K562 (cell line): Measurements from ENCODE around the gene TMEM158. TPM values are rescaled to one million over a fixed set of nuclear protein-coding genes. Genes with fewer than 3 reads are reported as not detected.

Source experiments
- ATAC-seq: fragments of 200-7000 bp; cut with Tn5 transposase; 3 replicates; pipeline ENCODE4 v1.9.1; 2020; ENCODE audit warnings: moderate library complexity
- BruUV-seq: library from RNA; stranded (reverse); fragments of 400-500 nt; replicated peaks from 2 replicates; lab custom pipeline; 2021; lab: Mats Ljungman, UMichigan
- CTCF ChIA-PET: fragments of 300-600 bp; formaldehyde crosslinking; extraction: SDS; loops from one replicate; lab custom pipeline; 2021; ENCODE audit warnings: low intra/inter-chr PET ratio; lab: Yijun Ruan, JAX
- POLR2A ChIA-PET: fragments of 300-600, 350-650 bp; sonication (Branson Sonifier 250); formaldehyde crosslinking; extraction: SDS; loops from one replicate; lab custom pipeline; 2021; ENCODE audit warnings: antibody characterized with exemption, inconsistent platforms; lab: Yijun Ruan, JAX
- DNase-seq, 4 experiments: peaks; one replicate each; pipeline versions ENCODE4 v3.0.0 to v3.0.0-alpha.2; 2011 to 2018; ENCODE audit warnings: low spot score in 3 of 4, mixed read lengths in 3 of 4; ENCODE audit errors: extremely low read depth in 1 of 4
- FAIRE-seq: peaks from 2 replicates; lab custom pipeline; 2011; peaks lifted over from hg19 to GRCh38; lab: Jason Lieb, UNC
- H2AFZ ChIP-seq: 2 replicates; pipeline ENCODE4 v1.6.0; 2011; ENCODE audit warnings: low read depth, low read length, control low read depth, inconsistent platforms
- H3K27ac ChIP-seq: fragments of 200-600 bp; 3 replicates; pipeline ENCODE4 v1.8.0; 2011; ENCODE audit warnings: low read depth, mild to moderate bottlenecking, control low read depth, inconsistent platforms, low read length, moderate library complexity, mixed read lengths; ENCODE audit errors: extremely low read depth
- H3K27me3 ChIP-seq, 2 experiments: fragments of 300-600 bp in 1 of 2; 2 replicates in 1 of 2; 3 replicates in 1 of 2; pipeline versions ENCODE4 v1.6.0 to v1.8.0; 2011; ENCODE audit warnings: inconsistent platforms in 2 of 2, low read length in 2 of 2, mild to moderate bottlenecking in 1 of 2, mixed read lengths in 1 of 2, moderate library complexity in 1 of 2; ENCODE audit not compliant: control insufficient read depth in 2 of 2, insufficient read depth in 2 of 2
- H3K36me3 ChIP-seq: fragments of 300-600 bp; 3 replicates; pipeline ENCODE4 v1.8.0; 2011; ENCODE audit warnings: mild to moderate bottlenecking, low read length, inconsistent platforms; ENCODE audit not compliant: control insufficient read depth, insufficient read depth
- H3K4me1 ChIP-seq, 2 experiments: fragments of 200-600 bp in 1 of 2; replicated peaks in 1 of 2; 2 replicates in 1 of 2; 3 replicates in 1 of 2; pipeline versions ENCODE4 v1.5.1 to v1.8.0; 2011; ENCODE audit warnings: inconsistent platforms in 2 of 2, low read length in 2 of 2, mild to moderate bottlenecking in 1 of 2, mixed read lengths in 1 of 2, moderate library complexity in 1 of 2; ENCODE audit not compliant: control insufficient read depth in 2 of 2, insufficient read depth in 2 of 2
- H3K4me2 ChIP-seq: 2 replicates; pipeline ENCODE4 v1.6.1; 2011; ENCODE audit warnings: low read length, control low read depth, inconsistent platforms, mixed read lengths; ENCODE audit not compliant: insufficient read depth
- H3K4me3 ChIP-seq: fragments of 200-600 bp; sonication (generic), shearing (Covaris generic); 2 replicates; pipeline ENCODE4 v1.5.1; 2016; ENCODE audit warnings: control low read depth, inconsistent platforms
- H3K79me2 ChIP-seq: fragments of 200-600 bp; 3 replicates; pipeline ENCODE4 v1.8.0; 2011; ENCODE audit warnings: low read length, inconsistent platforms; ENCODE audit not compliant: control insufficient read depth, insufficient read depth
- H3K9ac ChIP-seq, 2 experiments: 2 replicates each; pipeline versions ENCODE4 v1.6.0 to v1.6.1; 2011; ENCODE audit warnings: low read depth in 2 of 2, low read length in 2 of 2, control low read depth in 1 of 2, inconsistent platforms in 1 of 2, mild to moderate bottlenecking in 1 of 2, mixed read lengths in 1 of 2; ENCODE audit not compliant: insufficient read depth in 1 of 2
- H3K9me1 ChIP-seq: one replicate; pipeline ENCODE4 v1.6.0; 2011; ENCODE audit warnings: inconsistent platforms, mild to moderate bottlenecking, low read length, moderate library complexity; ENCODE audit not compliant: control insufficient read depth, insufficient read depth
- H3K9me3 ChIP-seq: replicated peaks from 2 replicates; pipeline ENCODE4 v1.5.1; 2011; ENCODE audit warnings: low read depth, low read length, inconsistent platforms; ENCODE audit not compliant: control insufficient read depth, insufficient read depth
- H4K20me1 ChIP-seq: replicated peaks from 2 replicates; pipeline ENCODE4 v1.6.1; 2011; ENCODE audit warnings: low read length, inconsistent platforms, mixed read lengths; ENCODE audit not compliant: control insufficient read depth, insufficient read depth
- ARNT ChIP-seq, 2 experiments: fragments of 450-650 bp; IDR thresholded peaks; 2 replicates each; pipeline ENCODE4 v1.6.1; 2016; ENCODE audit warnings: mild to moderate bottlenecking in 1 of 2
- EGR1 ChIP-seq: fragments of 450-650 bp; conservative IDR thresholded peaks from 2 replicates; pipeline ENCODE4 v1.6.1; 2017; ENCODE audit warnings: mild to moderate bottlenecking
- FOSL1 ChIP-seq: fragments of 200-800 bp; sonication (Bioruptor generic); conservative IDR thresholded peaks from 2 replicates; pipeline ENCODE4 v1.6.1; 2016; ENCODE audit warnings: missing genetic modification characterization, missing compliant biosample characterization
- NR2F6 ChIP-seq: fragments of 450-650 bp; formaldehyde crosslinking; IDR thresholded peaks from 2 replicates; pipeline ENCODE4 v1.4.0; 2020; ENCODE audit warnings: mild to moderate bottlenecking
- TBP ChIP-seq: optimal IDR thresholded peaks from 2 replicates; pipeline ENCODE3; 2011; ENCODE audit warnings: low read depth, low read length, improper control_type of control experiment
- U2AF1 ChIP-seq: fragments of 200-400 bp; formaldehyde crosslinking; optimal IDR thresholded peaks from 2 replicates; pipeline ENCODE3; 2017; ENCODE audit warnings: mild to moderate bottlenecking, low read depth, low read length, moderate library complexity
- WGBS: fragments of 100-300 bp; shearing (Covaris generic); methylation state at CpG from one replicate; pipeline ENCODE4 v1.1.6; 2016; ENCODE audit warnings: low coverage, mixed read lengths; ENCODE audit not compliant: insufficient coverage; ENCODE audit errors: missing lambda C conversion rate; 5-methylcytosine and 5-hydroxymethylcytosine counted together
- in situ Hi-C: fragments of 300-500 bp; cut with MboI; formaldehyde crosslinking; loops from 4 replicates; pipeline ENCODE4 v1.15.0; 2018; ENCODE audit warnings: inconsistent platforms, mixed read lengths
- intact Hi-C: fragments of 100-400 bp; cut with micrococcal nuclease; formaldehyde crosslinking; loops from 2 replicates; pipeline ENCODE4 v1.14.2; 2022
- polyA plus RNA-seq, 8 experiments: library from polyadenylated mRNA; depleted of rRNA in 4 of 8; stranded (reverse) in 5 of 8; unstranded in 3 of 8; fragments of >200 nt; fragmentation: Nextera tagmentation in 2 of 8; fragmentation: Illumina TruSeq in 1 of 8; extraction: Ambion mirVana in 2 of 8; extraction: Trizol in 1 of 8; gene quantifications; 2 replicates each; pipeline versions ENCODE4 v1.2.1 to v1.2.3, GENCODE V29; 2011 to 2014; ENCODE audit warnings: inconsistent platforms in 1 of 8, missing spikeins in 1 of 8
- total RNA-seq, 7 experiments: library from RNA; depleted of rRNA in 6 of 7; stranded (reverse); fragments of >200 nt in 6 of 7; fragmentation: Illumina TruSeq in 2 of 7; extraction: Trizol in 2 of 7; gene quantifications; 2 replicates each; pipeline versions ENCODE4 v1.2.1 to v1.2.3, GENCODE V29; 2011 to 2021; ENCODE audit warnings: low replicate concordance in 1 of 7
- TF ChIP-seq, protein P1 (sequence below), 2 experiments: IDR thresholded peaks; 2 replicates each; pipeline ENCODE4 v1.6.1; 2011; ENCODE audit warnings: borderline replicate concordance in 1 of 2, control low read depth in 1 of 2, low read depth in 1 of 2, low read length in 1 of 2, mild to moderate bottlenecking in 1 of 2, mixed read lengths in 1 of 2, moderate library complexity in 1 of 2; ENCODE audit not compliant: insufficient read depth in 1 of 2, insufficient read length in 1 of 2, poor library complexity in 1 of 2, severe bottlenecking in 1 of 2; ENCODE audit errors: extremely low read depth in 1 of 2
- TF ChIP-seq, protein P2 (sequence below): sonication (generic); formaldehyde crosslinking; IDR thresholded peaks from 2 replicates; pipeline ENCODE4 v1.8.1; 2023; ENCODE audit warnings: mild to moderate bottlenecking, missing genetic modification reagents
- TF ChIP-seq, protein P3 (sequence below), 3 experiments: IDR thresholded peaks in 2 of 3; conservative IDR thresholded peaks in 1 of 3; 2 replicates each; pipeline ENCODE4 v1.5.1; 2011 to 2012; ENCODE audit warnings: low read length in 3 of 3, mild to moderate bottlenecking in 3 of 3, control low read depth in 2 of 3, improper control_type of control experiment in 1 of 3, inconsistent platforms in 1 of 3, low read depth in 1 of 3, mixed read lengths in 1 of 3, moderate library complexity in 1 of 3; ENCODE audit not compliant: insufficient read depth in 2 of 3

TMEM158 gene
- total and polyA plus RNA-seq, 9 of the 15 experiments (the other 6 are each of a cell fraction or from before 2014, with no cell fraction given), result 2.2 to 46.5 (median 8.4) TPM

DNA sequence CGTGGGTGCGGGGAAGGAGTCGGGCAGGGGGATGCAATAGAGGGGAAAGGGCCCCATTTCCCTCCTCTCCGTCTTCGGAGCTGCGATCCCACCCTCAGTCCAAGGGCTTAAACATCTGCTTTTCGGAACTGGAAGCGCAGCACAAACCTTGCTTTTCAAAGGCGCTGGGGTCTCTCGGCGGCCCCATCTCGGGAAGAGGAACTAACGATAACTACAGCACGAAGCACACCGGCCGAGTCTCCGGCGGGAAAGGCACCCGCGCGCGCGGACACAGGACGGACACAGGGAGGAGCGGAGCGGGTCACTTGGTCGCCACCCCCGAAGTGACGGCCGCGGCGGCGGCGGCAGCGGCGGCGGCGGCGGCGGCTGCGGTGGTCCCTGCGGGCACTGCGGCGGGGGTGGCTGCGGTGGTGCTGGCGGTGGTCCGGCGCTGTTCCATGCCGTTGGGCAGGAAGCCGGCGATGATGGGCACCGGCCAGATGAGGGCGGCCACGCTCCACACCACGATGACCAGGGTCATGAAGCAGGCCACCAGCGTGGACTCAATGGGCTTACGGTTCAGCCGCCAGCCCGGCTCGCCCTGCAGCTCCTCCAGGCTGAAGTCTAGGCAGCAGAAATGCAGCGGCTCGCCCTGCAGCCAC lies 1.1 kb downstream of the TMEM158 start (continued):
- TF ChIP-seq, protein P1, sequence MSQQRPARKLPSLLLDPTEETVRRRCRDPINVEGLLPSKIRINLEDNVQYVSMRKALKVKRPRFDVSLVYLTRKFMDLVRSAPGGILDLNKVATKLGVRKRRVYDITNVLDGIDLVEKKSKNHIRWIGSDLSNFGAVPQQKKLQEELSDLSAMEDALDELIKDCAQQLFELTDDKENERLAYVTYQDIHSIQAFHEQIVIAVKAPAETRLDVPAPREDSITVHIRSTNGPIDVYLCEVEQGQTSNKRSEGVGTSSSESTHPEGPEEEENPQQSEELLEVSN (IDR thresholded peaks at IDR 0.05; ENCODE audit: borderline replicate concordance in 1 of 2, extremely low read depth in 1 of 2, insufficient read depth in 1 of 2, insufficient read length in 1 of 2, low read depth in 1 of 2, low read length in 1 of 2, poor library complexity in 1 of 2, severe bottlenecking in 1 of 2), result peak; percentile 70 to 94
- TF ChIP-seq, protein P2, sequence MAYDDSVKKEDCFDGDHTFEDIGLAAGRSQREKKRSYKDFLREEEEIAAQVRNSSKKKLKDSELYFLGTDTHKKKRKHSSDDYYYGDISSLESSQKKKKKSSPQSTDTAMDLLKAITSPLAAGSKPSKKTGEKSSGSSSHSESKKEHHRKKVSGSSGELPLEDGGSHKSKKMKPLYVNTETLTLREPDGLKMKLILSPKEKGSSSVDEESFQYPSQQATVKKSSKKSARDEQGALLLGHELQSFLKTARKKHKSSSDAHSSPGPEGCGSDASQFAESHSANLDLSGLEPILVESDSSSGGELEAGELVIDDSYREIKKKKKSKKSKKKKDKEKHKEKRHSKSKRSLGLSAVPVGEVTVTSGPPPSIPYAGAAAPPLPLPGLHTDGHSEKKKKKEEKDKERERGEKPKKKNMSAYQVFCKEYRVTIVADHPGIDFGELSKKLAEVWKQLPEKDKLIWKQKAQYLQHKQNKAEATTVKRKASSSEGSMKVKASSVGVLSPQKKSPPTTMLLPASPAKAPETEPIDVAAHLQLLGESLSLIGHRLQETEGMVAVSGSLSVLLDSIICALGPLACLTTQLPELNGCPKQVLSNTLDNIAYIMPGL (CRISPR knock-in tag), result peak; percentile 78

DNA sequence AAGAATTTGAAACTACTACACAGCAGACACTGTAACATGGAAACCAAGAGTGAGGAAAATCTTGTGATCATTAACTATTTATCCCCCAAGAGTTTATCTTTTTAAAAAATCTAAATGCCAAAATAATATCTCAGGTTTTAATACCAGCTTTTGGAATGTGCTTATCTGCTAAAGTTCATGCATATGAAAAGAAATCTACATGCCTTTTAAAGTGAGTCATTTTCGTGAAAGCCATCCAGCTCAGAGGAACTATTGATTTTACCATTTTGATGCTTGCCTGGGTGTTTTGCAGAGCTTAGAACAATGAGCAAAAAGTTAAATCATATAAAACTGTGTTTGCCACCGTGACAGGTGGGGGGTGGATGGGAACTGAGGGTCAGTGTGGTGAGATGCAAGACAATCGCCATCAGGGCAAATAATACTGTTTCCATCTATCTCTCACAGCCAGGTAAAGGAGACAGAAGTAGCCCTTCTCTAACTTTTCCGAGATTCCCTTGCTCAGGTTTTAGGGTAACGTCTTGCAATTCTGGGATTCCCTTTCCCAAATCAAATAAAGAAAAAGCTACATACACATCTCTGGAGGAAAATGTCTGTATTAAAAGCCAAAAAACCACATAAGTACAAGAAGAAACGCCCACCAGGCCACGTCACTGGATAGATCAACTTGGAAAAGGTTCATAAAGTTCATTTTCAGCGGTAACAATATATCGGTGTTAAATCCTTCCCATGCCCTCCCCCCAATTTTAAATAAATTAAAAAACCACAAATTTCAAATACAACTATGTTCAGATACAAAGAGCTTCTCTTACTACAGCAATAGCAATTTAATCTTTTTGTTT lies 2.0 kb downstream of the TMEM158 start:
- H3K9me3 ChIP-seq, result no peaks in the 10 kb centered on the region
- WGBS, result 7% methylated on average over 9 of the region's 9 CpGs
- H3K4me2 ChIP-seq, result peak overlapping the region; percentile 91
- intact Hi-C loops (loop anchor here (2.0 kb wide), 1 partner anchor 275 kb away; no protein-coding TSS in a partner anchor), in situ Hi-C loops (loop anchor here (5.0 kb wide), 2 partner anchors 113 to 268 kb away; no protein-coding TSS in a partner anchor)
- TF ChIP-seq TBP (no peak), FOSL1 (0 out of 2 replicates have a peak, but pooled peaks have one; percentile 3), ARNT (IDR thresholded peaks at IDR 0.05) (0 out of 4 replicates have a peak, but pooled peaks of 1 of the 2 experiments have one; percentile 32), EGR1 (0 out of 2 replicates have a peak, but pooled peaks have one; percentile 19), NR2F6 (no peak), U2AF1 (no peak)
- TF ChIP-seq, protein P3, sequence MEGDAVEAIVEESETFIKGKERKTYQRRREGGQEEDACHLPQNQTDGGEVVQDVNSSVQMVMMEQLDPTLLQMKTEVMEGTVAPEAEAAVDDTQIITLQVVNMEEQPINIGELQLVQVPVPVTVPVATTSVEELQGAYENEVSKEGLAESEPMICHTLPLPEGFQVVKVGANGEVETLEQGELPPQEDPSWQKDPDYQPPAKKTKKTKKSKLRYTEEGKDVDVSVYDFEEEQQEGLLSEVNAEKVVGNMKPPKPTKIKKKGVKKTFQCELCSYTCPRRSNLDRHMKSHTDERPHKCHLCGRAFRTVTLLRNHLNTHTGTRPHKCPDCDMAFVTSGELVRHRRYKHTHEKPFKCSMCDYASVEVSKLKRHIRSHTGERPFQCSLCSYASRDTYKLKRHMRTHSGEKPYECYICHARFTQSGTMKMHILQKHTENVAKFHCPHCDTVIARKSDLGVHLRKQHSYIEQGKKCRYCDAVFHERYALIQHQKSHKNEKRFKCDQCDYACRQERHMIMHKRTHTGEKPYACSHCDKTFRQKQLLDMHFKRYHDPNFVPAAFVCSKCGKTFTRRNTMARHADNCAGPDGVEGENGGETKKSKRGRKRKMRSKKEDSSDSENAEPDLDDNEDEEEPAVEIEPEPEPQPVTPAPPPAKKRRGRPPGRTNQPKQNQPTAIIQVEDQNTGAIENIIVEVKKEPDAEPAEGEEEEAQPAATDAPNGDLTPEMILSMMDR (IDR thresholded peaks at IDR 0.05 in 2 of 3, conservative IDR thresholded peaks at IDR 0.05 in 1 of 3; ENCODE audit: insufficient read depth in 2 of 3, low read depth in 1 of 3, low read length in 3 of 3), result 0 out of 6 replicates have a peak, but pooled peaks of 1 of the 3 experiments have one; percentile 7
- ATAC-seq, result no peak
- no peak for FAIRE-seq
- H2AFZ ChIP-seq, result peak overlapping the region; percentile 91
- peaks cover 19 to 22% of the 10 kb centered on the region in 2 experiments; a peak in 4 of 5 replicates for H3K4me1 ChIP-seq
- BruUV-seq, result TSS peak; percentile 75
- POLR2A ChIA-PET, result interaction anchor here (0.7 to 1.5 kb wide), 8 partner anchors 11 to 283 kb away, joined by 3 to 4 read pairs (median 3); no protein-coding TSS in a partner anchor
- no peaks in the 10 kb centered on the region for H3K9me1 ChIP-seq
- no peak for DNase-seq
- H4K20me1 ChIP-seq, result no peaks in the 10 kb centered on the region
- peak overlapping the region; percentile 28 for H3K4me3 ChIP-seq
- peaks cover 16% of the 10 kb centered on the region for H3K79me2 ChIP-seq
- peak overlapping the region in 1 of 2 experiments; percentile 65; a peak in 2 of 4 replicates for H3K9ac ChIP-seq
- no peaks in the 10 kb centered on the region; the same call in 2 of the 3 replicates for H3K36me3 ChIP-seq
- H3K27ac ChIP-seq, result no peak overlapping the region
- CTCF ChIA-PET, result interaction anchor here (0.5 to 2.0 kb wide), 8 partner anchors 106 to 440 kb away, joined by 3 to 12 read pairs (median 5); no protein-coding TSS in a partner anchor
- peaks cover 4 to 15% of the 10 kb centered on the region in 2 experiments; a peak in 2 of 5 replicates for H3K27me3 ChIP-seq
